ENCODE measurements around the gene SF3B3. TPM values are rescaled to one million over a fixed set of nuclear protein-coding genes. Genes with fewer than 3 reads are reported as not detected.

The SF3B3 gene
- total RNA-seq, 4 donors from 2014 or later = 51.1 to 90.6 (median 66.2) TPM

GRCh38 chr16:70575376-70575775 lies 51.8 kb downstream of the SF3B3 start:
- intact Hi-C loops (cut with DNase I) = loop anchor here (5.0 kb wide), 1 partner anchor 77 kb away; no protein-coding TSS in a partner anchor
- H3K27me3 ChIP-seq = no peaks in the 10 kb centered on the region
- H3K27ac ChIP-seq (replicated peaks in 1 of 4) = peak overlapping the region in 1 of 4 donors; percentile 36
- no peaks in the 10 kb centered on the region for H3K9me3 ChIP-seq
- H3K4me1 ChIP-seq = peaks cover 53 to 68% (median 62%) of the 10 kb centered on the region in 4 donors
- peaks cover 24 to 38% (median 33%) of the 10 kb centered on the region in 4 donors for H3K36me3 ChIP-seq
- DNase-seq (ENCODE audit: extremely low spot score) = no peak
- no peak for TF ChIP-seq POLR2AphosphoS5 (IDR thresholded peaks at IDR 0.05)
- TF ChIP-seq, protein P1, sequence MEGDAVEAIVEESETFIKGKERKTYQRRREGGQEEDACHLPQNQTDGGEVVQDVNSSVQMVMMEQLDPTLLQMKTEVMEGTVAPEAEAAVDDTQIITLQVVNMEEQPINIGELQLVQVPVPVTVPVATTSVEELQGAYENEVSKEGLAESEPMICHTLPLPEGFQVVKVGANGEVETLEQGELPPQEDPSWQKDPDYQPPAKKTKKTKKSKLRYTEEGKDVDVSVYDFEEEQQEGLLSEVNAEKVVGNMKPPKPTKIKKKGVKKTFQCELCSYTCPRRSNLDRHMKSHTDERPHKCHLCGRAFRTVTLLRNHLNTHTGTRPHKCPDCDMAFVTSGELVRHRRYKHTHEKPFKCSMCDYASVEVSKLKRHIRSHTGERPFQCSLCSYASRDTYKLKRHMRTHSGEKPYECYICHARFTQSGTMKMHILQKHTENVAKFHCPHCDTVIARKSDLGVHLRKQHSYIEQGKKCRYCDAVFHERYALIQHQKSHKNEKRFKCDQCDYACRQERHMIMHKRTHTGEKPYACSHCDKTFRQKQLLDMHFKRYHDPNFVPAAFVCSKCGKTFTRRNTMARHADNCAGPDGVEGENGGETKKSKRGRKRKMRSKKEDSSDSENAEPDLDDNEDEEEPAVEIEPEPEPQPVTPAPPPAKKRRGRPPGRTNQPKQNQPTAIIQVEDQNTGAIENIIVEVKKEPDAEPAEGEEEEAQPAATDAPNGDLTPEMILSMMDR (IDR thresholded peaks at IDR 0.05) = no peak
- TF ChIP-seq EP300 (IDR thresholded peaks at IDR 0.05) = no peak
- TF ChIP-seq POLR2A (IDR thresholded peaks at IDR 0.05; ENCODE audit: low read depth) = no peak
- WGBS = 86% methylated on average over 7 of the region's 7 CpGs
- H3K4me3 ChIP-seq = no peak overlapping the region

DNA sequence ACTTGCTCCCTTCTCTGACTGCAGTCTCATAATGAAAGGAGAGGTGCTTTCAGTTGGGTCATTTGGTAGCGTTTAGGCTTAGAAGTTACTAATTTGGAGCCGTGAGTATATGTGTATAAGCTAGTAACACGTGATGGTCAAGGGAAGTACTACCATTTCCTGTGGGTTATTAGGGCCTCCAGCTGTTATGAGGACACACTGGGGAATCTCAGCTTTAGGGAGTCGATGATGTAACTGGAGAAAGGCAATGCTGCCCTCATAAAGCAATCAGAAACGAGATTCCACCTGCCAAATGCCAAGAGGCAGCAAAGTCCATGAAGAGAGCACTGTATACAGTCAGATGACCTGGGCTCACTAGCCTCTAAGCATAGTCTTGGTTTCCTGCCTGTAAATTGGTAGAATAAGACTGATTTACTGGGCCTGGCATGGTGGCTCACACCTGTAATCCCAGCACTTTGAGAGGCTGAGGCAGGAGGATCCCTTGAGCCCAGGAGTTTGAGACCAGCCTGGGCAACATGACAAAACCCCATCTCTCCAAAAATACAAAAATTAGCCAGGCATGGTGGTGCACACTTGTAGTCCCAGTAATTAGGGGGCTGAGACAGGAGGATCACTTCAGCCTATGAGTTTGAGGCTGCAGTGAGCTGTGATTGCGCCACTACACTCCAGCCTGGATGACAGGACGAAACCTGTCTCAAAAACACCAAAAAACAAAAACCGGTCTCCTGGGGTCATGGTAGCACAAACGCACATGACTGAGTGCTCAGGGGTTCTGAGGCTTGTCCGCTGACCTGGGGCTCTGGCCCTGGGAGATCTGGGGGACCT lies 53.0 kb downstream of the SF3B3 start:
- H3K4me1 ChIP-seq = peaks cover 53 to 67% (median 62%) of the 10 kb centered on the region in 4 donors
- no peaks in the 10 kb centered on the region for H3K9me3 ChIP-seq
- no peak for DNase-seq (ENCODE audit: extremely low spot score)
- H3K27me3 ChIP-seq = no peaks in the 10 kb centered on the region
- 71% methylated on average over 8 of the region's 10 CpGs for WGBS
- intact Hi-C loops (cut with DNase I) = loop anchor here (1.0 to 5.0 kb wide), 2 partner anchors 18 to 76 kb away; no protein-coding TSS in a partner anchor
- peak overlapping the region; percentile 27 to 52 (median 34) for H3K27ac ChIP-seq (replicated peaks in 1 of 4)
- TF ChIP-seq POLR2A (IDR thresholded peaks at IDR 0.05; ENCODE audit: low read depth) (no peak), POLR2AphosphoS5 (IDR thresholded peaks at IDR 0.05) (peak in 1 of 2 donors; percentile 40), EP300 (IDR thresholded peaks at IDR 0.05) (no peak)
- TF ChIP-seq, protein P1 (IDR thresholded peaks at IDR 0.05) = no peak
- no peak overlapping the region for H3K4me3 ChIP-seq
- peaks cover 12 to 25% (median 21%) of the 10 kb centered on the region in 4 donors for H3K36me3 ChIP-seq

GRCh38 chr16:70577256-70577698 lies 53.7 kb downstream of the SF3B3 start:
- Histone ChIP-seq H3K27ac (replicated peaks in 1 of 4) (peak overlapping the region; percentile 27 to 52 (median 34)), H3K27me3 (no peaks in the 10 kb centered on the region), H3K4me1 (peaks cover 48 to 62% (median 57%) of the 10 kb centered on the region in 4 donors), H3K4me3 (no peak overlapping the region), H3K9me3 (no peaks in the 10 kb centered on the region), H3K36me3 (peaks cover 5 to 19% (median 14%) of the 10 kb centered on the region in 4 donors)
- intact Hi-C loops (cut with DNase I) = loop anchor here (5.0 kb wide), 1 partner anchor 75 kb away; no protein-coding TSS in a partner anchor
- DNase-seq (ENCODE audit: extremely low spot score) = no peak
- TF ChIP-seq, protein P1 (IDR thresholded peaks at IDR 0.05) = no peak
- peak in 1 of 2 donors; percentile 20 for TF ChIP-seq POLR2AphosphoS5 (IDR thresholded peaks at IDR 0.05)
- TF ChIP-seq POLR2A (IDR thresholded peaks at IDR 0.05; ENCODE audit: low read depth) = no peak
- TF ChIP-seq EP300 (IDR thresholded peaks at IDR 0.05) = no peak
- 73% methylated on average over 7 of the region's 9 CpGs for WGBS

DNA sequence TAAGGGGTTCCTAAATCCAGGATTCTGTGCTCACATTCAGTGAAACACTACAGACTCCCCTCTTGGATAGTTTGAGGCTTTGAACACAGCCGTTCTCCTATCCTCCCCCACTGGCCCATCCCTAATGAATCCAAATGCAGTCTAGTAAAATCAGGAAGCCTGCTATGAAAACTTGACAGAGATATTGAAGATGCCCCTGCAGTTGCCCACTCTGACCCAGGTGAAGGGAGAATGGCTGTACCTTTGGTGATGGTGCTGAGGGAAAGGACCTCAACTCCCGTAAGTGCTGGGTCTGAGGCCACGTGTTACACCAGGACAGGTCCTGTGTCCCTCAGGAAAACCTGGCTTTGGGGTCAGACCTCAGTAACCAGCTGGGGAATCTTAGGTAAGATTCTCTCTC lies 54.4 kb downstream of the SF3B3 start:
- H3K27ac ChIP-seq (replicated peaks in 1 of 4) = no peak overlapping the region
- TF ChIP-seq POLR2A (IDR thresholded peaks at IDR 0.05; ENCODE audit: low read depth) (no peak), EP300 (IDR thresholded peaks at IDR 0.05) (no peak), POLR2AphosphoS5 (IDR thresholded peaks at IDR 0.05) (no peak)
- TF ChIP-seq, protein P1 (IDR thresholded peaks at IDR 0.05) = no peak
- no peaks in the 10 kb centered on the region for H3K27me3 ChIP-seq
- peaks cover 0 to 11% (median 7%) of the 10 kb centered on the region in 4 donors for H3K36me3 ChIP-seq
- 79% methylated on average over 3 of the region's 3 CpGs for WGBS
- no peak for DNase-seq (ENCODE audit: extremely low spot score)
- H3K4me3 ChIP-seq = no peak overlapping the region
- H3K4me1 ChIP-seq = peaks cover 40 to 55% (median 49%) of the 10 kb centered on the region in 4 donors
- H3K9me3 ChIP-seq = no peaks in the 10 kb centered on the region
- intact Hi-C loops (cut with DNase I) = loop anchor here (5.0 kb wide), 1 partner anchor 74 kb away; no protein-coding TSS in a partner anchor
